ENCODE results near the gene IGFL1. TPM values are rescaled to one million over a fixed set of nuclear protein-coding genes. Genes with fewer than 3 reads are reported as not detected.

Gene IGFL1
- polyA plus RNA-seq, 2 of the 4 experiments (the other 2 are of a cell fraction) = 0.88 to 1.9 TPM

DNA sequence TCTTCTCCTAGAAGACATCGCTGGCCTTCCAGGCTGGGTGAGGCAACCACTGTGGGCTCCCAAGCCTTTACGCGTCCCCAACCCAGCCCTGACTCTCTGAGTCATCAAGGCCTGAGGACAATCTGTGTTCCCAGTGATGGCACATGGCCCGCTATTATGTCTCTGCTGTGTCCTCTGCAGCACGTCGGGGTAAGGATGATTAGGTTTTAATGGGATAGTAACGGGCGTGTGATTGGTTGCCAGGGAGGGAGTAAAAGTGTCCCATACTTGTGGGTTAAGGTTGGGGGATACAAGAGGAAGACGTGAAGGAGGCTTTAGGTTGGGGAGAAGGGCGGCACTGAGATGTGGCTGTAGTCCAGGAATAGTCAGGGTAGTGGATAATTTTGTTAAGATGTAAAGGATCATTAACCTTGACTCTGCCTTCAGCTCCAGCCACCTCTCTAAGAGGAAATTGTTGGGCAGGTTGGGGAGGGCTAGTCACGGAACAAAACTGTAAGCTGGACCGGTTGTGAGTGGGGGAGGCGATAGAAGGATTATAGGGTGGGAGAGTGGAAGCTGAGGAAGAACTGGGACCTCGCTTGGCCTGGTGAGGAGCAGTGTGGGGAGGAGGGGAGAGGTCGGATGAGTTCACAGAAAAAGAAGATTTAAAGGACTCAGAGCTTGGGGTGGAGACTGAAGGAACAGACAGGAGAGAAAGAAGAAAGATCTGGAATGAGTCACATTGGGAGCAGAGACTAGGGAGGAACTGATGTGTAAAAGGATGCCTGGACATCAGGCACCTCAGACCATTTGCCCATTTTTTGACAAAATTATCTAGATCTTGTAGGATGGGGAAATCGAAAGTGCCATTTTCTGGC, 27.9 kb upstream of the IGFL1 start (continued):
- TF ChIP-seq, protein P1, sequence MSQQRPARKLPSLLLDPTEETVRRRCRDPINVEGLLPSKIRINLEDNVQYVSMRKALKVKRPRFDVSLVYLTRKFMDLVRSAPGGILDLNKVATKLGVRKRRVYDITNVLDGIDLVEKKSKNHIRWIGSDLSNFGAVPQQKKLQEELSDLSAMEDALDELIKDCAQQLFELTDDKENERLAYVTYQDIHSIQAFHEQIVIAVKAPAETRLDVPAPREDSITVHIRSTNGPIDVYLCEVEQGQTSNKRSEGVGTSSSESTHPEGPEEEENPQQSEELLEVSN (IDR thresholded peaks at IDR 0.05; ENCODE audit: borderline replicate concordance, low read depth) = no peak
- TF ChIP-seq CBX8 (IDR thresholded peaks at IDR 0.05) (no peak), RFX5 (IDR thresholded peaks at IDR 0.05) (no peak), RARB (CRISPR knock-in tag; IDR thresholded peaks at IDR 0.05) (no peak), BCL3 (IDR thresholded peaks at IDR 0.05) (no peak), FOSL2 (IDR thresholded peaks at IDR 0.05) (no peak), FOSL2 (CRISPR knock-in tag; IDR thresholded peaks at IDR 0.05) (peak; percentile 33; the same call in 1 of the 2 replicates), USF2 (IDR thresholded peaks at IDR 0.05) (no peak), NR3C1 (IDR thresholded peaks at IDR 0.05) (no peak), TP53 (CRISPR knock-in tag; IDR thresholded peaks at IDR 0.05) (no peak), RAD21 (conservative IDR thresholded peaks at IDR 0.05 in 1 of 2, IDR thresholded peaks at IDR 0.05 in 1 of 2) (no peak), PBX3 (IDR thresholded peaks at IDR 0.05) (no peak)
- TF ChIP-seq, protein P2, sequence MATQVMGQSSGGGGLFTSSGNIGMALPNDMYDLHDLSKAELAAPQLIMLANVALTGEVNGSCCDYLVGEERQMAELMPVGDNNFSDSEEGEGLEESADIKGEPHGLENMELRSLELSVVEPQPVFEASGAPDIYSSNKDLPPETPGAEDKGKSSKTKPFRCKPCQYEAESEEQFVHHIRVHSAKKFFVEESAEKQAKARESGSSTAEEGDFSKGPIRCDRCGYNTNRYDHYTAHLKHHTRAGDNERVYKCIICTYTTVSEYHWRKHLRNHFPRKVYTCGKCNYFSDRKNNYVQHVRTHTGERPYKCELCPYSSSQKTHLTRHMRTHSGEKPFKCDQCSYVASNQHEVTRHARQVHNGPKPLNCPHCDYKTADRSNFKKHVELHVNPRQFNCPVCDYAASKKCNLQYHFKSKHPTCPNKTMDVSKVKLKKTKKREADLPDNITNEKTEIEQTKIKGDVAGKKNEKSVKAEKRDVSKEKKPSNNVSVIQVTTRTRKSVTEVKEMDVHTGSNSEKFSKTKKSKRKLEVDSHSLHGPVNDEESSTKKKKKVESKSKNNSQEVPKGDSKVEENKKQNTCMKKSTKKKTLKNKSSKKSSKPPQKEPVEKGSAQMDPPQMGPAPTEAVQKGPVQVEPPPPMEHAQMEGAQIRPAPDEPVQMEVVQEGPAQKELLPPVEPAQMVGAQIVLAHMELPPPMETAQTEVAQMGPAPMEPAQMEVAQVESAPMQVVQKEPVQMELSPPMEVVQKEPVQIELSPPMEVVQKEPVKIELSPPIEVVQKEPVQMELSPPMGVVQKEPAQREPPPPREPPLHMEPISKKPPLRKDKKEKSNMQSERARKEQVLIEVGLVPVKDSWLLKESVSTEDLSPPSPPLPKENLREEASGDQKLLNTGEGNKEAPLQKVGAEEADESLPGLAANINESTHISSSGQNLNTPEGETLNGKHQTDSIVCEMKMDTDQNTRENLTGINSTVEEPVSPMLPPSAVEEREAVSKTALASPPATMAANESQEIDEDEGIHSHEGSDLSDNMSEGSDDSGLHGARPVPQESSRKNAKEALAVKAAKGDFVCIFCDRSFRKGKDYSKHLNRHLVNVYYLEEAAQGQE (IDR thresholded peaks at IDR 0.05) = no peak
- TF ChIP-seq, protein P3, sequence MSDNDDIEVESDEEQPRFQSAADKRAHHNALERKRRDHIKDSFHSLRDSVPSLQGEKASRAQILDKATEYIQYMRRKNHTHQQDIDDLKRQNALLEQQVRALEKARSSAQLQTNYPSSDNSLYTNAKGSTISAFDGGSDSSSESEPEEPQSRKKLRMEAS (IDR thresholded peaks at IDR 0.05) = peak; percentile 17; the same call in 1 of the 2 replicates

DNA sequence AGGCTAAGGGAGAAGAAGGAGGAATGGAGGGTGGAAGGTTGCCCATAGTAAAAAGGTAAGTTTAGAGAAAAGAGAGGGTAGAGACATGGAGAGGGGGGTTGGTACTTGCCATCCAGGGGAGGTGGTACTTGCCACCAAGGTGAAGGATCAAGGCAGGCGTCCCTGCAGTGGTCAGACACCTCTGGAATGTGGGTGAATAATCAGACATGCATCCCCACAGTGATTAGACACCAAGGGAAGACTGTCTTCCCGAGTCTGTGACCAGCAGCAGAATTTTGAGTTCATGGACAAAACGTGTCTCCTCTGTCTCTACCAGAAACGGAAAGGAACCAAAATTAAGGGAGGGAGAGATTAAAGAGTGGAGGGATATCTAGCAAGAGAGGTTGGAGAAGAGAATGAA, 27.1 kb upstream of the IGFL1 start:
- peak; percentile 90 for FAIRE-seq
- H3K4me2 ChIP-seq = peak overlapping the region; percentile 77

More for the DNA sequence above, 27.1 kb upstream of the IGFL1 start:
- 18% methylated on average over 4 of the region's 4 CpGs for WGBS (ENCODE audit: missing lambda C conversion rate)
- Histone ChIP-seq H3K4me3 (peak overlapping the region; percentile 36), H3K9me3 (peaks cover 8% of the 10 kb centered on the region; the same call in 2 of the 3 replicates), H3K4me1 (peaks cover 87% of the 10 kb centered on the region), H3K27ac (peak overlapping the region; percentile 83 to 90)
- POLR2A ChIA-PET = no interaction called here
- peak in 1 of 2 experiments; percentile 53 for DNase-seq (ENCODE audit: low read depth in 1 of 2, low spot score in 1 of 2)
- CTCF ChIA-PET = interaction anchor here (0.6 to 14.6 kb wide), 4 partner anchors 13 to 193 kb away, joined by 3 to 390 read pairs (median 12); no protein-coding TSS in a partner anchor
- TF ChIP-seq NFE2L2 (conservative IDR thresholded peaks at IDR 0.05; ENCODE audit: low read length) (no peak), NPAS2 (CRISPR knock-in tag; IDR thresholded peaks at IDR 0.05; ENCODE audit: borderline replicate concordance) (no peak), JUN (IDR thresholded peaks at IDR 0.05) (peak in 1 of 2 experiments; percentile 0; a peak in 2 of 5 replicates), SREBF2 (IDR thresholded peaks at IDR 0.05) (no peak)
- TF ChIP-seq, protein P3 (IDR thresholded peaks at IDR 0.05) = 0 out of 2 replicates have a peak, but pooled peaks have one; percentile 11
- ATAC-seq = peak in 1 of 2 experiments; percentile 24; a peak in 1 of 6 replicates

All from A549 (cell line).